Activated CD8-positive, alpha-beta memory T cell treated with anti-CD3 and anti-CD28 coated beads, Interleukin-2, amount 50 U/mL, for 1 hour (primary cell): ENCODE data around the gene LTBP2.

Source experiments
- DNase-seq: peaks from one replicate; pipeline ENCODE4 v3.0.0-alpha.2; 2020; ENCODE audit errors: extremely low read depth

Gene LTBP2

DNA sequence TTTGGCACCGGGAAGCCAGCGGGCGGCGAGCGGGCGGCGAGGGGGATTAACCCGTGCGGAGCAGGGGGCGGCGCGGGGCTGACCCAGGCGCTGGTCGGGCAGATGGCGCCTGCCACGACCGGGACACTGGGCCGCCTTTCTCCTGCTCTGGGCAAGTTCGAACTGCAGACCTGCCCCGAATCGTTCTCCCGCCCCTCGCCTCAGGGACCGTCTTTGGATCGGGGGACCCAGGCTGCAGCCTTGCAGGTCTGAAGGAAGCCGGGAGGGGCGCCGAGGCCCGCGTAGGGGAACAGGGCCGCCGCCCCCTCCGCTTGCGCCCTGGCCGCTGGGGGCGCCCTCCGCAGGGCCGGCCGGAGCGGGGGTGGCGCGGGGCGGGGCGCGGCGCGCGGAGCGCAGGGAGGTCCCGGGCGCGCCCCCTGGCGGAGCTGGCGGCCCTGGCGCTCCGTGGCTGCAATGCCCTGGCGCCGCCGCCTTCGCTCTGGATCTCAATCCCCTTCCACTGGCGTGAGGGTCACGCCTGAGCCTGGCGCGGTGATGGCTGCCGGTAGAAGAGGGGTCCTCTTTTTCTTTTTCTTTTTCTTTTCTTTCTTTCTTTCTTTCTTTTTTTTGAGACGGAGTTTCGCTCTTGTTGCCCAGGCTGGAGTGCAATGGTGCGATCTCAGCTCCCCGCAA, 449 bp upstream of the LTBP2 start:
- peak; percentile 43 for DNase-seq

GRCh38 chr14:74610866-74611649, 979 bp downstream of the LTBP2 start:
- DNase-seq = no peak

DNA sequence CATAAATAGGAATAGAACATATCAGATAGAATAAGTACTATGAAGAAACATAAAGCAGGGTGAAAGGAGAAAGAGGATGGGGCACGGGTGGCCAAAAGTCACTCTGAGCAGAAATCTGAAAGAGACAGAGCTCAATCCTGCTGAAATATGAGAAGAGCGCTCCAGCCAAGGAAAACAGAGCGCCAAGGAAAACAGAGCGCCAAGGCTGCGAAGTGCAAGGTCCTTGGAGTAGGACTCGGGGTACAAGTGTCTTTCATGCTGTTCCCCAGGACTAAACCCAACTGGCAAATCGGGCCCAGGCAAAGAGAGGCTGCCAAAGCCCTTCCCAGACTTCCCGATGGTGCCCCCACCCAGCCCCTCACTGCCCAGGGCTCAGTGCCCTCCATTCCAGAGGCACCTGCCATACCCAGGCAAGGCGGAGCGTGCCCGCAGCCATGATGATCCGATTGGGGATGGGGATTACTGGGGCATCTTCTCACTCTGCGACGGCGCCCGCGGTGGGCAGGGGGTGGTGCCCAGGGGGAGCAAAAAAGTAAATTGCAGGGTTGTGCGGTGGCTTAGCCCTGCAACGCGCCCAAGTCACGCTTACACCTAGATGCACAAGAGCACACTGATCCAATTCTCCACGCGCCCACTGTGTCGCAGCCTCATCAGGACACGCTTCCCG, 1.7 kb downstream of the LTBP2 start:
- no peak for DNase-seq

GRCh38 chr14:74609721-74610120, 2.3 kb downstream of the LTBP2 start:
- no peak for DNase-seq

DNA sequence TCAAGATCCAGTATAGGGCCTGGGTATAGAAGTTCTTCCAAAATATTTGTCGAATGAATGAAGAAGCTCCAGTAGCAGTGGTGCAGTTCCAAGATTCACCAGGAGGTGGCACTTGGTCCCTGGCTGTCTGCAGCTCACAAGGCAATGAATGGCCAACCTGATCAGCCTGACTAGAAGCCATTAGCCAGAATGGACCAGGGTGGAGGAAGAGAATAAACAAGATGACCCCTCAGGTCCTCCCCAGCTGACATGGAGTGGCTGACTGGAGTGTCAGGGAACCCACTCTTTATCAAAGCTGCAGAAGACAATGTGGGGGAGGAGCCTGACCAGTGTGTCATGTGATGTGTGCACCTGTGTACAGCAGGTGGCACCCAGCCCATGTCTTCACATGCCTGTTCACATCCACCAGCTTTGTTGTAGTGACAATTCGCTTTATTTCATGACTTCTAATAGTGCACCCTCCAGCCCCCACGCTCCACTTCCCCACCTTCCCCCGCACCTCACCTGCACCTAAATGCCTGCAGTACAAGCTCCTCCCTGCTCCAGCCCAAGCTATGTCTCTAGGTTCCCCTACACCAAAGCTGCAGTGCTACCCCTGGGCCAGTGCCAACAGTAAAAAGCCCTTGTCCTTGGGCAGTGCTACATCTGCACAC, 3.0 kb downstream of the LTBP2 start:
- peak; percentile 57 for DNase-seq

GRCh38 chr14:74606727-74607126, 5.3 kb downstream of the LTBP2 start:
- no peak for DNase-seq

GRCh38 chr14:74605531-74606223, 6.4 kb downstream of the LTBP2 start:
- no peak for DNase-seq

DNA sequence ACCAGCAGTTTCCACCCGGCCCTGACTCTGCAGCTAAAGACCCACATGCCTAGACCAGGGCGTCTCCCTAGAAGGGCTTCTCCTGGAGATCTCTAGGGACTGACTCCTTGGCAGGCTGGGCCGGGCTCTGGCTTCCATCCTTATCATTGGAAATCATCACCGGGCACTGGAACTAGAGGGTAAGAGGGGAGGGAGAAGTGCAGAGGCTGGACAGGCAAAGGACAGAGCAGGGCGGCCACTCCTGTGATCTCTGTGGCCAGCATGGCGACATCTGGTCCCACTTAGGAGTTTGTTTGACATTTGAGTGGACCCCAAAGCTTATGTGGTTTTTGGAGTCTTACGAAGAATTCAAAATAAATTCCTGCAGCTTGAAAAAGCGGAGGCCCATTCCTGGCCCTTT, 7.1 kb downstream of the LTBP2 start:
- no peak for DNase-seq

DNA sequence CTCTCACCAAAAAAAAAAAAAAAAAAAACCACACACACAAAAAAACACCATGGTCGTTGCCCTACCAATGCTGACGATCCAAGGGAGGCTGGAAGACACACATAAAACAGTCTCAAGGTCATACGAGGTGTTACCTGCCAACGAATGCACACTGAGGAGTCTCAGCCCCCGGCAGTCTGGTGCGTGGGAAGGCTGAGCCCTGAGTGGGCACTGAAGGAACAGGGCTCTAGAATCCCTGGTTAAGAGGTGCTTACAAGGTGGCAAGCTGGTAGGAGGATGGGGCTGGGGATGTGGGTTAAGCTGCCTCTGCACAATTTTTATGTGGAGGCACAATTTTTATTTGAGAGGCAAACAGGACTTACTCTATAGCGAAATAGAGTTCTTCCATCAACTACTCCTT, 7.9 kb downstream of the LTBP2 start:
- DNase-seq = no peak

DNA sequence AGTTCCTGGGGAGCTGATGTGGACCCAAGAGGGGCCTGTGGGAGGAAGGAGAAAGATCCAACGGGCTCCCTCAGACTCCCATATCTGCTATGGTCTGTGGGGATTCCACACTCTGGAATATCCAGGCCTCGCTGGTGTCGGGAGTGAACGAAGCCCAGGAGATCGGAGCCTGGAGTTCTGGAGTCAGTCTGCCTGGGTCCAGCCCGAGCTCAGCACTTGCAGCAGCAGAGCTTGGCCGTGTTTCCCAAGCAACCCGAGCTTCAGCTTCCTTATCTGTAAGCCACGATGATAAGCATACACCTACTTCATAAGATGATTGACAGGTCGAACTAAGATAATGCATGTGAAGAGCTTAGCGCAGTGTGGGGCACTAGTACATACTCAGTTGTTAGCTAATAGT, 10.1 kb downstream of the LTBP2 start:
- DNase-seq = no peak

DNA sequence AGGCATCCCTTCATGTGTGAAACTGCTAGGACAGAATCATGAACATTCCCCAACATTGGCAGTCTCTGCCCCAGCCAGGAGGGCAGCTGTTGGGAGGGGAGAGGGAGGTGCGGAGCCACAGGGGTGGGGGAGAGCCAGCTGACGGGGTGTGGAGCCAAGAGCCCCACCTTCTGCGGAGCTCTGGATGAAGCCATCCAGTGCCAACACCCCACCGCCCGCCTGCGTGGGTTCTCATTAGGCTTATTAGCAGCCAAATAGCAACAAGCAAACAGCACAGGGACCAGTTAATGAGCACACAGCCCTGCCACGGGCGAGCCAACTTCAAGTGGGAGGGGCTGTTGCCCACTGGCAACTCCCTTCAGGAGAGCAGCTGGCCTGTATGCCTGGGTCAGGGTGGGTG, 12.1 kb downstream of the LTBP2 start:
- no peak for DNase-seq

- DNase-seq = no peak
Observed at GRCh38 chr14:74599321-74599761, 12.7 kb downstream of the LTBP2 start.

- no peak for DNase-seq
Observed at GRCh38 chr14:74596741-74597450, 15.1 kb downstream of the LTBP2 start.

GRCh38 chr14:74595006-74595735, 16.9 kb downstream of the LTBP2 start:
- no peak for DNase-seq

GRCh38 chr14:74594606-74595005, 17.4 kb downstream of the LTBP2 start:
- DNase-seq = no peak

DNA sequence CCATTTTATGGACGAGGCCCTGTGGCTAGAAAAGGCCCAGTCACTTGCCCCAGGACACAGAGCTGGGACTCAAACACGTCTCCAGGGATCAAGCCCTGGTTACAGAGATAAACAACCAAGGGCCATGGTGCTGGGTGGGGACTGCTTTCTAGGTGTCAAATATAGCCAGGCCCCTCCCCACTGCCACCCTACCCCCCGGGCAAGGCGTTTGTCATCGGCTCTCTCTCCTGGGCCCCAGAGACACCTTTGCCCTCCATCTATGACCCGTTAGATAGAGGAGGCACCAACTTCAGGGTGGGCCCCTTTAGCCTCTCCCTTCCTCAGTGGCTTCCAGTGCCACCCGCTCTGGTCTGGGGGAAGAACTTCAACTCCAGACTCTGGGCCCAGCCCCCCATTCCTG, 18.0 kb downstream of the LTBP2 start:
- DNase-seq = no peak

DNA sequence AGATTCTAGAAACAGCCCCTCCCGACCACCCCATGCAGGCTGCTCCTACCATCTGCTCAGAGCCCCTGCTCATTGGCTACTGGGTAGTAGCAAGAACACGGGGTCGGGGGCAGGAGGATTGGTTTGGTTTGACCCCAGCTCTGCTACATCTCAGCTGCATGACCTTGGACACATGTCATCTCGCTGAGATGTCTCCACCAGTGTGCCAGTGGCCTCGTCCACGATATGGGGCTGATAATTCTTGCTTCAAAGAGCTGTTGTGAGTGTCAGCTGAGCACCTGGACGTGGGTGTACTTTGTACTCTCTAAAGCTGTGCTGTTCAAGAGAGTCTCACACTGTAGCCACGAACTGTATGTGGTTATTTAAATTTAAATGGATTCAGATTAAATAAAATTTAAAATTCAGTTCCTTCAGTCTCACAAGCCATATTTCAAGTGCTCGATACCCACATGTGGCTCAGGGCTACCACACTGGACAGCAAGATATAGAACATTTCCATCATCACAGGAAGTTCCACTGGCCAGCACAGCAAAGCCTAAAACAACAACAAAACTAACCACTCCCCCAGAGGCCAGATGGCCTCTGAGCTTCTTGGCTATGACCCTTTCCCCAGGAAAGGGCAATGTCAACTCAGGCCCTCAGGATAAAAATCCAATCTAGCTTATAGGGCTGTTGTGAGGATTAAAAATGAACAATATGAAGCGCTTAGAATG, 18.6 kb downstream of the LTBP2 start:
- no peak for DNase-seq

GRCh38 chr14:74592476-74593201, 19.4 kb downstream of the LTBP2 start:
- DNase-seq = no peak

- DNase-seq = no peak
Observed at GRCh38 chr14:74591899-74592298, 20.1 kb downstream of the LTBP2 start.
